ENCODE measurements around the gene MYT1. TPM values are rescaled to one million over a fixed set of nuclear protein-coding genes. Genes with fewer than 3 reads are reported as not detected.

Gene MYT1
- total and polyA plus RNA-seq, 9 of the 15 experiments (the other 6 are each of a cell fraction or from before 2014, with no cell fraction given), result 0.02 to 0.12 (median 0.06) TPM; not detected in 4

GRCh38 chr20:64220891-64221527 lies 56.8 kb downstream of the MYT1 start (continued):
- TF ChIP-seq AFF1 (IDR thresholded peaks at IDR 0.05; ENCODE audit: low read depth in 1 of 2, partially characterized antibody in 2 of 2), result peak; percentile 27 to 71
- TF ChIP-seq HNRNPH1 (optimal IDR thresholded peaks at IDR 0.05; ENCODE audit: low read depth, low read length), result no peak
- TF ChIP-seq SOX6 (IDR thresholded peaks at IDR 0.05), result peak; percentile 94
- TF ChIP-seq MED1 (CRISPR knock-in tag; IDR thresholded peaks at IDR 0.05; ENCODE audit: borderline replicate concordance), result no peak
- TF ChIP-seq, protein P1, sequence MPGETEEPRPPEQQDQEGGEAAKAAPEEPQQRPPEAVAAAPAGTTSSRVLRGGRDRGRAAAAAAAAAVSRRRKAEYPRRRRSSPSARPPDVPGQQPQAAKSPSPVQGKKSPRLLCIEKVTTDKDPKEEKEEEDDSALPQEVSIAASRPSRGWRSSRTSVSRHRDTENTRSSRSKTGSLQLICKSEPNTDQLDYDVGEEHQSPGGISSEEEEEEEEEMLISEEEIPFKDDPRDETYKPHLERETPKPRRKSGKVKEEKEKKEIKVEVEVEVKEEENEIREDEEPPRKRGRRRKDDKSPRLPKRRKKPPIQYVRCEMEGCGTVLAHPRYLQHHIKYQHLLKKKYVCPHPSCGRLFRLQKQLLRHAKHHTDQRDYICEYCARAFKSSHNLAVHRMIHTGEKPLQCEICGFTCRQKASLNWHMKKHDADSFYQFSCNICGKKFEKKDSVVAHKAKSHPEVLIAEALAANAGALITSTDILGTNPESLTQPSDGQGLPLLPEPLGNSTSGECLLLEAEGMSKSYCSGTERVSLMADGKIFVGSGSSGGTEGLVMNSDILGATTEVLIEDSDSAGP (CRISPR knock-in tag; IDR thresholded peaks at IDR 0.05), result no peak
- TF ChIP-seq SMC3 (conservative IDR thresholded peaks at IDR 0.05; ENCODE audit: insufficient read depth, low read depth, low read length), result no peak
- TF ChIP-seq NFE2L1 (tag; IDR thresholded peaks at IDR 0.05; ENCODE audit: borderline replicate concordance, low read depth), result no peak
- TF ChIP-seq KLF6 (CRISPR knock-in tag; IDR thresholded peaks at IDR 0.05; ENCODE audit: borderline replicate concordance), result no peak
- TF ChIP-seq ZNF212 (CRISPR knock-in tag; IDR thresholded peaks at IDR 0.05), result no peak
- no peak for TF ChIP-seq CBX1 (IDR thresholded peaks at IDR 0.05; ENCODE audit: low read depth)
- 0 out of 2 replicates have a peak, but pooled peaks have one; percentile 8 for TF ChIP-seq PHF21A (IDR thresholded peaks at IDR 0.05; ENCODE audit: borderline replicate concordance, low read depth)
- TF ChIP-seq ZNF778 (CRISPR knock-in tag; IDR thresholded peaks at IDR 0.05), result no peak
- no peak for TF ChIP-seq CBX5 (IDR thresholded peaks at IDR 0.05; ENCODE audit: borderline replicate concordance, low read depth)
- TF ChIP-seq PYGO2 (tag; IDR thresholded peaks at IDR 0.05), result no peak
- TF ChIP-seq HNRNPL (IDR thresholded peaks at IDR 0.05; ENCODE audit: low read depth, low read length), result no peak
- no peak for TF ChIP-seq RBM34 (IDR thresholded peaks at IDR 0.05; ENCODE audit: borderline replicate concordance, insufficient read depth, low read length)
- peak; percentile 94 for TF ChIP-seq L3MBTL2 (IDR thresholded peaks at IDR 0.05)
- TF ChIP-seq, protein P2, sequence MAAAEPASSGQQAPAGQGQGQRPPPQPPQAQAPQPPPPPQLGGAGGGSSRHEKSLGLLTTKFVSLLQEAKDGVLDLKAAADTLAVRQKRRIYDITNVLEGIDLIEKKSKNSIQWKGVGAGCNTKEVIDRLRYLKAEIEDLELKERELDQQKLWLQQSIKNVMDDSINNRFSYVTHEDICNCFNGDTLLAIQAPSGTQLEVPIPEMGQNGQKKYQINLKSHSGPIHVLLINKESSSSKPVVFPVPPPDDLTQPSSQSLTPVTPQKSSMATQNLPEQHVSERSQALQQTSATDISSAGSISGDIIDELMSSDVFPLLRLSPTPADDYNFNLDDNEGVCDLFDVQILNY (CRISPR knock-in tag; IDR thresholded peaks at IDR 0.05), result no peak
- TF ChIP-seq ZFP30 (CRISPR knock-in tag; IDR thresholded peaks at IDR 0.05; ENCODE audit: borderline replicate concordance), result no peak
- TF ChIP-seq ZNF239 (CRISPR knock-in tag; IDR thresholded peaks at IDR 0.05), result no peak
